ENCODE results near the gene HSD17B1. TPM values are rescaled to one million over a fixed set of nuclear protein-coding genes. Genes with fewer than 3 reads are reported as not detected.
"Not testable (repeated sequence)": the region's sequence is repeated elsewhere in the genome, so short reads cannot be mapped to it uniquely, and the experiment has no call there.

The HSD17B1 gene
- total RNA-seq, 1 donor from 2014 or later: 0.64 TPM

DNA sequence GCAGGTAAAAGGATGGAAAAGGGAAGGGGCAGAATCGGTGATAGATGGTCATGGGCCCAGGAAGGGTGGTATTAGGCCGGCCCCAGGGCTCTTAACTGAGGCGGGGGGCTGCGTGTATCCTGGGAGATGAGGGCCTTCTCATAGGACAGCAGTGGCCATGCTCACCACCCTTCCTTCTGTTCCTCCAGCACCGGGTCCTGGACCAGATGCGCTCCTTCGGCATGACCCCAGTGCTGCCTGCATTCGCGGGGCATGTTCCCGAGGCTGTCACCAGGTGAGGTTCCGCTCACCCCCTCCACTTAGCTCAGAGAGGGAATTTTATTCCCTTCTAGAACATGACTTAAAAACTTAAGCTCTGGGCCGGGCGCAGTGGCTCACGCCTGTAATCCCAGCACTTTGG is 14.2 kb upstream of the HSD17B1 start:
- Mint-ChIP-seq H3K4me1 (ENCODE audit: unreplicated experiment) (peaks cover 16% of the 10 kb centered on the region), H3K9me3 (ENCODE audit: unreplicated experiment) (no peaks in the 10 kb centered on the region), H3K4me3 (ENCODE audit: unreplicated experiment) (no peak overlapping the region), H3K27me3 (ENCODE audit: unreplicated experiment) (peaks cover 7% of the 10 kb centered on the region), H3K27ac (ENCODE audit: unreplicated experiment) (no peak overlapping the region), H3K36me3 (ENCODE audit: low read depth, unreplicated experiment) (peaks cover 15% of the 10 kb centered on the region)
- DNase-seq (ENCODE audit: low spot score): no peak
- TF ChIP-seq, protein P1, sequence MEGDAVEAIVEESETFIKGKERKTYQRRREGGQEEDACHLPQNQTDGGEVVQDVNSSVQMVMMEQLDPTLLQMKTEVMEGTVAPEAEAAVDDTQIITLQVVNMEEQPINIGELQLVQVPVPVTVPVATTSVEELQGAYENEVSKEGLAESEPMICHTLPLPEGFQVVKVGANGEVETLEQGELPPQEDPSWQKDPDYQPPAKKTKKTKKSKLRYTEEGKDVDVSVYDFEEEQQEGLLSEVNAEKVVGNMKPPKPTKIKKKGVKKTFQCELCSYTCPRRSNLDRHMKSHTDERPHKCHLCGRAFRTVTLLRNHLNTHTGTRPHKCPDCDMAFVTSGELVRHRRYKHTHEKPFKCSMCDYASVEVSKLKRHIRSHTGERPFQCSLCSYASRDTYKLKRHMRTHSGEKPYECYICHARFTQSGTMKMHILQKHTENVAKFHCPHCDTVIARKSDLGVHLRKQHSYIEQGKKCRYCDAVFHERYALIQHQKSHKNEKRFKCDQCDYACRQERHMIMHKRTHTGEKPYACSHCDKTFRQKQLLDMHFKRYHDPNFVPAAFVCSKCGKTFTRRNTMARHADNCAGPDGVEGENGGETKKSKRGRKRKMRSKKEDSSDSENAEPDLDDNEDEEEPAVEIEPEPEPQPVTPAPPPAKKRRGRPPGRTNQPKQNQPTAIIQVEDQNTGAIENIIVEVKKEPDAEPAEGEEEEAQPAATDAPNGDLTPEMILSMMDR (IDR thresholded peaks at IDR 0.05; ENCODE audit: unreplicated experiment): no peak

DNA sequence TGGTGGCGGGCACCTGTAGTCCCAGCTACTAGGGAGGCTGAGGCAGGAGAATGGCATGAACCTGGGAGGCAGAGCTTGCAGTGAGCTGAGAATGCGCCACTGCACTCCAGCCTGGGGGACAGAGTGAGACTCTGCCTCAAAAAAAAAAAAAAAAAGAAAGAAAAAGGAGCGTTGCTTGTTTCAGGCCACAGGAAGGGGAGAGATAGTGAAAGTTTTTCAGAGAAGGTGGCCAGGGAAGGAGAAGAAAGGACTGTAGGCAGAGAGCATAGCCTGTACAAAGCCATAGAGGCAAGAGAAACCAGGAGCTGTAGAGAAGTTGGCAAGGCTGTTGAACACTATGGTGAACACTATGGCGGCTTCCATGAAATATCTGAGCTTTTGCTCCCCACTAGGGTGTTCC is 12.2 kb upstream of the HSD17B1 start:
- H3K9me3 Mint-ChIP-seq (ENCODE audit: unreplicated experiment); DNase-seq (ENCODE audit: low spot score); H3K4me3 Mint-ChIP-seq (ENCODE audit: unreplicated experiment): not testable (repeated sequence)
- H3K4me1 Mint-ChIP-seq (ENCODE audit: unreplicated experiment): peaks cover 12% of the 10 kb centered on the region
- peak overlapping the region; percentile 36 for H3K27ac Mint-ChIP-seq (ENCODE audit: unreplicated experiment)
- peaks cover 13% of the 10 kb centered on the region for H3K27me3 Mint-ChIP-seq (ENCODE audit: unreplicated experiment)
- peaks cover 15% of the 10 kb centered on the region for H3K36me3 Mint-ChIP-seq (ENCODE audit: low read depth, unreplicated experiment)

DNA sequence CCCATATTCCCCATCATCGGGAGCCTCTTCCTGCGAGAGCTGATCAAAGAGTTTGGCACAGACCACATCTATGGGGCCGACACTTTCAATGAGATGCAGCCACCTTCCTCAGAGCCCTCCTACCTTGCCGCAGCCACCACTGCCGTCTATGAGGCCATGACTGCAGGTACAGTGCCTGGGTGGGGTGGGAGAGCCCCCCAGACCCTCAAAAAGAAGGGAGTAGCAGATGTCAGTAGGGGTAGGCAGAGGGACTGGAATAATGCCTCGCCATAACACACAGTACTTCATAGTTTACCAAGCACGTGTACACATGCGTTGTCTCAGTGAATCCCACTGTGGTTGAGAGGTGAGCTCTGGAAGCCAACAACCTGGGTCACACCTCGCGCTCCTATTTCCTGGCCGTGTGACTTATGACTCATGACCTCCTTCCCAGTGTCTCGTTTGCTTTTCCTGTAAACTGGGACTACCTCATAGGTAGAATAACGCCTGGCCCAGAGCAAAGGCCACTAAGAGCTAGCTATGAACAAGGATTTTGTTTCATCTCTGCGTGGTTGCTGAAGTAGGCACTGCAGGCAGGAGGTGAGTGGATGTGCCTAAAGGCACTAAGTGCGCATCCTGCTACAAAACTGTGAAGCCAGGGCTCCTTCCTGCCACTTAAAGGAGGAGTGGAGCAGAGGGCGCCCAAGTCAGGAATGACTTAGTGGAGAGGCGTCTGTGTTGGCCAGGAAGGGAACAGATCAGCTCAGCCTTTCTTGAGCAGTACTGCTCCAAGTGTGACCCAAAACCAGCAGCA is 11.5 kb upstream of the HSD17B1 start:
- peak overlapping the region; percentile 64 for H3K27ac Mint-ChIP-seq (ENCODE audit: unreplicated experiment)
- no peak for DNase-seq (ENCODE audit: low spot score)
- peaks cover 13% of the 10 kb centered on the region for H3K27me3 Mint-ChIP-seq (ENCODE audit: unreplicated experiment)
- H3K4me1 Mint-ChIP-seq (ENCODE audit: unreplicated experiment): peaks cover 10% of the 10 kb centered on the region
- H3K4me3 Mint-ChIP-seq (ENCODE audit: unreplicated experiment): no peak overlapping the region
- TF ChIP-seq, protein P1 (IDR thresholded peaks at IDR 0.05; ENCODE audit: unreplicated experiment): no peak
- peaks cover 15% of the 10 kb centered on the region for H3K36me3 Mint-ChIP-seq (ENCODE audit: low read depth, unreplicated experiment)
- H3K9me3 Mint-ChIP-seq (ENCODE audit: unreplicated experiment): no peaks in the 10 kb centered on the region

DNA sequence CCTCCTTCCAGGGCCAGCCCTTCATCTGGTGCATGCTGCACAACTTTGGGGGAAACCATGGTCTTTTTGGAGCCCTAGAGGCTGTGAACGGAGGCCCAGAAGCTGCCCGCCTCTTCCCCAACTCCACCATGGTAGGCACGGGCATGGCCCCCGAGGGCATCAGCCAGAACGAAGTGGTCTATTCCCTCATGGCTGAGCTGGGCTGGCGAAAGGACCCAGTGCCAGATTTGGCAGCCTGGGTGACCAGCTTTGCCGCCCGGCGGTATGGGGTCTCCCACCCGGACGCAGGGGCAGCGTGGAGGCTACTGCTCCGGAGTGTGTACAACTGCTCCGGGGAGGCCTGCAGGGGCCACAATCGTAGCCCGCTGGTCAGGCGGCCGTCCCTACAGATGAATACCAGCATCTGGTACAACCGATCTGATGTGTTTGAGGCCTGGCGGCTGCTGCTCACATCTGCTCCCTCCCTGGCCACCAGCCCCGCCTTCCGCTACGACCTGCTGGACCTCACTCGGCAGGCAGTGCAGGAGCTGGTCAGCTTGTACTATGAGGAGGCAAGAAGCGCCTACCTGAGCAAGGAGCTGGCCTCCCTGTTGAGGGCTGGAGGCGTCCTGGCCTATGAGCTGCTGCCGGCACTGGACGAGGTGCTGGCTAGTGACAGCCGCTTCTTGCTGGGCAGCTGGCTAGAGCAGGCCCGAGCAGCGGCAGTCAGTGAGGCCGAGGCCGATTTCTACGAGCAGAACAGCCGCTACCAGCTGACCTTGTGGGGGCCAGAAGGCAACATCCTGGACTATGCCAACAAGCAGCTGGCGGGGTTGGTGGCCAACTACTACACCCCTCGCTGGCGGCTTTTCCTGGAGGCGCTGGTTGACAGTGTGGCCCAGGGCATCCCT is 9.3 kb upstream of the HSD17B1 start:
- peaks cover 14% of the 10 kb centered on the region for H3K27me3 Mint-ChIP-seq (ENCODE audit: unreplicated experiment)
- H3K9me3 Mint-ChIP-seq (ENCODE audit: unreplicated experiment): no peaks in the 10 kb centered on the region
- DNase-seq (ENCODE audit: low spot score): no peak

DNA sequence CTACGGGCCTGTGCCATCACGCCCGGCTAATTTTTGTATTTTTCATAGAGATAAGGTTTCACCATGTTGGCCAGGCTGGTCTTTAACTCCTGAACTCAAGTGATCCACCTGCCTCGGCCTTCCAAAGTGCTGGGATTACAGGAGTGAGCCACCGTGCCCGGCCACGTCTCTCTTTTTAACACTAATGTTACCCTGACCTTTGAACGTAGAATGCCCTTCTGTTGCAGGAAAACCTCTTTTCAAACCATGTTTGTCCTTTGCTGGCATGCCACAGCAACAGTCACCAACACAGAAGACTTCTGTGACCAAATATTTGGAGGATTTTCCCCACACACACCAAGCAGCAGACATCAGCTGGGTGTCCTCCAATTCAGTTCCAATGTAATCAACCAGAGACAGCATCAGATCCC is 7.8 kb upstream of the HSD17B1 start:
- H3K4me3 Mint-ChIP-seq (ENCODE audit: unreplicated experiment): no peak overlapping the region

More for the DNA sequence above, 9.3 kb upstream of the HSD17B1 start:
- Mint-ChIP-seq H3K4me1 (ENCODE audit: unreplicated experiment) (peaks cover 10% of the 10 kb centered on the region), H3K36me3 (ENCODE audit: low read depth, unreplicated experiment) (peaks cover 12% of the 10 kb centered on the region), H3K27ac (ENCODE audit: unreplicated experiment) (no peak overlapping the region), H3K4me3 (ENCODE audit: unreplicated experiment) (no peak overlapping the region)
- TF ChIP-seq, protein P1 (IDR thresholded peaks at IDR 0.05; ENCODE audit: unreplicated experiment): no peak

DNA sequence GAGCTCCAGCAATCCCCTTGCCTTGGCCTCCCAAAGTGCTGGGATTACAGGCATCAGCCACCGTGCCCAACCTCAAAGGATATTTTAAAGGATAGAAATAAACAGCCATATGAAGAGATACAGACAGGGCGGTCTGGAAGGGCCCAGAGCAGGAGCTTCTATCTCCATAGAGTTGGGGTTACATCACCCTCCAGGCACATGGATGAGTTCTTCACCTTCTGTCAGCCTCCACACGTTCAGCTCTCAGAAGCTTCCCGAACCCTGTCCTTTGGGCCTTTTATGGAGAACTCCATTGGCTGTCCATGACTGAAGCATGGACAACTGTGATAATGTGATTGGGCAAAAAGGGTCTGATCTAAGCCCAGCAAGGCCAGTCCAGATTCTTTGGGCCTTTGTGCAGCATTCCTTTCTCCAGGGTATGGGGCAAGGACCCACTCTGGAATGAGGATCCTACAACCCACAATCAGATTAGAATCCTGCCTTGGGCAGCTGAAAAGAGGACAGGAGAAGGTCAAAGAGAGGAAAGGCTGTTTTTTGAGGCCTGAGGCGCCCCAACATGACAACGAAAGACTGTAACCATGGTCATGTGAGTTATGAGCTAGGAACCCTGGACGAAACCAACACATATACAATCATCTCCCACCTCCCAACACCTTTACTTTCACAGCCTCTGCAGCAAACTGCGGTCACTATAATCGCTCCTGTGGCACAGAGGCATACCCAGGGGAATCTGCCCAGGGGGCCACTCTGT is 6.8 kb upstream of the HSD17B1 start:
- not testable (repeated sequence) for DNase-seq (ENCODE audit: low spot score); H3K9me3 Mint-ChIP-seq (ENCODE audit: unreplicated experiment); H3K27ac Mint-ChIP-seq (ENCODE audit: unreplicated experiment); H3K36me3 Mint-ChIP-seq (ENCODE audit: low read depth, unreplicated experiment); H3K4me3 Mint-ChIP-seq (ENCODE audit: unreplicated experiment)
- peaks cover 11% of the 10 kb centered on the region for H3K4me1 Mint-ChIP-seq (ENCODE audit: unreplicated experiment)
- peaks cover 11% of the 10 kb centered on the region for H3K27me3 Mint-ChIP-seq (ENCODE audit: unreplicated experiment)

More for the DNA sequence above, 7.8 kb upstream of the HSD17B1 start:
- Mint-ChIP-seq H3K4me1 (ENCODE audit: unreplicated experiment) (peaks cover 13% of the 10 kb centered on the region), H3K27ac (ENCODE audit: unreplicated experiment) (peak overlapping the region; percentile 50), H3K36me3 (ENCODE audit: low read depth, unreplicated experiment) (peaks cover 5% of the 10 kb centered on the region), H3K27me3 (ENCODE audit: unreplicated experiment) (peaks cover 16% of the 10 kb centered on the region), H3K9me3 (ENCODE audit: unreplicated experiment) (no peaks in the 10 kb centered on the region)
- TF ChIP-seq, protein P1 (IDR thresholded peaks at IDR 0.05; ENCODE audit: unreplicated experiment): no peak
- DNase-seq (ENCODE audit: low spot score): no peak
